ENCODE data around the gene NUP98. TPM values are rescaled to one million over a fixed set of nuclear protein-coding genes. Genes with fewer than 3 reads are reported as not detected.

The NUP98 gene
- total and polyA plus RNA-seq, 2 of the 13 experiments (the other 11 are each of a cell fraction or from before 2014, with no cell fraction given), result 76.6 to 85.3 TPM

- DNase-seq (ENCODE audit: low spot score) (no peak), FAIRE-seq (no peak), ATAC-seq (no peak)
- CTCF ChIA-PET (ENCODE audit: low intra/inter-chr PET ratio, low total read pairs), result no interaction called here
- Histone ChIP-seq H4K20me1 (ENCODE audit: insufficient read depth, low read length) (peaks cover 5% of the 10 kb centered on the region; the same call in 1 of the 2 replicates), H3K4me1 (ENCODE audit: insufficient read depth, low read length) (peaks cover 60% of the 10 kb centered on the region), H3K4me3 (replicated peaks in 1 of 3; ENCODE audit: insufficient read depth in 1 of 3, low read depth in 2 of 3, low read length in 3 of 3) (no peak overlapping the region), H3K9ac (ENCODE audit: insufficient read depth, low read depth, low read length) (no peak overlapping the region), H3K27me3 (ENCODE audit: control insufficient read depth in 1 of 2, insufficient read depth in 2 of 2, low read length in 2 of 2) (no peaks in the 10 kb centered on the region), H3K4me2 (ENCODE audit: low read depth, low read length) (no peak overlapping the region), H3K27ac (ENCODE audit: extremely low read length, insufficient read depth, low read length) (no peak overlapping the region), H3K9me3 (ENCODE audit: low read length) (no peaks in the 10 kb centered on the region), H3K79me2 (ENCODE audit: insufficient read depth, low read length) (peaks cover 25% of the 10 kb centered on the region), H3K36me3 (replicated peaks in 1 of 2; ENCODE audit: control insufficient read depth in 1 of 2, insufficient read depth in 2 of 2, low read length in 2 of 2) (peaks cover 4 to 12% of the 10 kb centered on the region in 2 experiments; a peak in 4 of 5 replicates), H2AFZ (ENCODE audit: low read length) (no peak overlapping the region)
- intact Hi-C loops (cut with micrococcal nuclease; ENCODE audit: unreplicated experiment) (no loop called here), in situ Hi-C loops (cut with HindIII; ENCODE audit: extremely low pct_ligation_motif_present, low pct_unique_long_range_greater_than_20kb) (no loop called here)
- POLR2A ChIA-PET, result interaction anchor here (1.3 kb wide), 1 partner anchor 37 kb away, joined by 3 read pairs; the partner anchor contains the start of gene NUP98
- 85% methylated on average over 7 of the region's 7 CpGs for WGBS (ENCODE audit: low lambda C conversion rate)
- no TSS peak for BruUV-seq (replicated peaks)
- TF ChIP-seq AHR (CRISPR knock-in tag; IDR thresholded peaks at IDR 0.05), result no peak
- TF ChIP-seq ZNF766 (CRISPR knock-in tag; IDR thresholded peaks at IDR 0.05; ENCODE audit: borderline replicate concordance), result no peak
- no peak for TF ChIP-seq YEATS4 (CRISPR knock-in tag; IDR thresholded peaks at IDR 0.05; ENCODE audit: borderline replicate concordance)
- TF ChIP-seq HHEX (CRISPR knock-in tag; IDR thresholded peaks at IDR 0.05), result no peak
Observed at GRCh38 chr11:3834664-3835461, 37.5 kb upstream of the NUP98 start.

GRCh38 chr11:3834349-3834663 lies 37.0 kb upstream of the NUP98 start:
- Histone ChIP-seq H4K20me1 (ENCODE audit: insufficient read depth, low read length) (peaks cover under 1% of the 10 kb centered on the region; the same call in 1 of the 2 replicates), H3K79me2 (ENCODE audit: insufficient read depth, low read length) (peaks cover 23% of the 10 kb centered on the region)

More at GRCh38 chr11:3834349-3834663, 37.0 kb upstream of the NUP98 start:
- intact Hi-C loops (cut with micrococcal nuclease; ENCODE audit: unreplicated experiment) (no loop called here), in situ Hi-C loops (cut with HindIII; ENCODE audit: extremely low pct_ligation_motif_present, low pct_unique_long_range_greater_than_20kb) (no loop called here)
- FAIRE-seq (no peak), ATAC-seq (no peak), DNase-seq (ENCODE audit: low spot score) (no peak)
- no peak overlapping the region for H3K4me3 ChIP-seq (replicated peaks in 1 of 3; ENCODE audit: insufficient read depth in 1 of 3, low read depth in 2 of 3, low read length in 3 of 3)
- POLR2A ChIA-PET, result interaction anchor here (1.3 kb wide), 1 partner anchor 37 kb away, joined by 3 read pairs; the partner anchor contains the start of gene NUP98
- H3K4me2 ChIP-seq (ENCODE audit: low read depth, low read length), result no peak overlapping the region
- no peaks in the 10 kb centered on the region for H3K27me3 ChIP-seq (ENCODE audit: control insufficient read depth in 1 of 2, insufficient read depth in 2 of 2, low read length in 2 of 2)
- H3K27ac ChIP-seq (ENCODE audit: extremely low read length, insufficient read depth, low read length), result no peak overlapping the region
- no peak overlapping the region for H3K9ac ChIP-seq (ENCODE audit: insufficient read depth, low read depth, low read length)
- no TSS peak for BruUV-seq (replicated peaks)
- TF ChIP-seq ZNF567 (CRISPR knock-in tag; IDR thresholded peaks at IDR 0.05; ENCODE audit: borderline replicate concordance), result no peak
- no peak for TF ChIP-seq ZBTB1 (CRISPR knock-in tag; IDR thresholded peaks at IDR 0.05; ENCODE audit: borderline replicate concordance)
- TF ChIP-seq ZNF468 (CRISPR knock-in tag; IDR thresholded peaks at IDR 0.05), result no peak
- TF ChIP-seq ZNF615 (CRISPR knock-in tag; IDR thresholded peaks at IDR 0.05; ENCODE audit: borderline replicate concordance), result no peak
- no peak for TF ChIP-seq NFYC (CRISPR knock-in tag; IDR thresholded peaks at IDR 0.05)
- no peak for TF ChIP-seq POLR2A (IDR thresholded peaks at IDR 0.05; ENCODE audit: insufficient read depth in 1 of 2, low read depth in 2 of 2, low read length in 2 of 2)
- no peak for TF ChIP-seq ONECUT2 (CRISPR knock-in tag; IDR thresholded peaks at IDR 0.05)
- no peak for TF ChIP-seq ZNF597 (CRISPR knock-in tag; IDR thresholded peaks at IDR 0.05)
- no peak for TF ChIP-seq EP300 (IDR thresholded peaks at IDR 0.05; ENCODE audit: low read depth in 2 of 2, low read length in 2 of 2)
- TF ChIP-seq EP300 (CRISPR knock-in tag; IDR thresholded peaks at IDR 0.05; ENCODE audit: borderline replicate concordance), result no peak
- TF ChIP-seq ZNF839 (CRISPR knock-in tag; IDR thresholded peaks at IDR 0.05; ENCODE audit: borderline replicate concordance), result no peak
- H3K9me3 ChIP-seq (ENCODE audit: low read length), result no peaks in the 10 kb centered on the region
- WGBS (ENCODE audit: low lambda C conversion rate), result 100% methylated on average over 3 of the region's 4 CpGs
- CTCF ChIA-PET (ENCODE audit: low intra/inter-chr PET ratio, low total read pairs), result no interaction called here
- peaks cover 4 to 13% of the 10 kb centered on the region in 2 experiments; a peak in 4 of 5 replicates for H3K36me3 ChIP-seq (replicated peaks in 1 of 2; ENCODE audit: control insufficient read depth in 1 of 2, insufficient read depth in 2 of 2, low read length in 2 of 2)
- no peak overlapping the region for H2AFZ ChIP-seq (ENCODE audit: low read length)
- H3K4me1 ChIP-seq (ENCODE audit: insufficient read depth, low read length), result peaks cover 55% of the 10 kb centered on the region
